ENCODE data around the gene EEF1AKMT2.

- TF ChIP-seq CTCF (IDR thresholded peaks at IDR 0.05) (no peak), EP300 (IDR thresholded peaks at IDR 0.05) (no peak), POLR2AphosphoS5 (IDR thresholded peaks at IDR 0.05) (no peak), POLR2A (IDR thresholded peaks at IDR 0.05) (no peak)
These were observed 67.2 kb downstream of the EEF1AKMT2 start for GRCh38 chr10:124724279-124725027.
